ENCODE data around the gene ARHGAP6.
"Not testable (repeated sequence)": the region's sequence is repeated elsewhere in the genome, so short reads cannot be mapped to it uniquely, and the experiment has no call there.

ARHGAP6 gene

GRCh38 chrX:11257711-11258110 lies 408.0 kb downstream of the ARHGAP6 start:
- no peak for DNase-seq (ENCODE audit: extremely low read depth, low read depth)
- no peak for TF ChIP-seq CTCF (IDR thresholded peaks at IDR 0.05; ENCODE audit: low read depth, low read length)

GRCh38 chrX:11257290-11257689 lies 408.4 kb downstream of the ARHGAP6 start:
- DNase-seq (ENCODE audit: extremely low read depth, low read depth), result no peak
- TF ChIP-seq CTCF (IDR thresholded peaks at IDR 0.05; ENCODE audit: low read depth, low read length), result no peak

GRCh38 chrX:11254417-11255109 lies 411.2 kb downstream of the ARHGAP6 start:
- DNase-seq (ENCODE audit: extremely low read depth, low read depth), result no peak

GRCh38 chrX:11244636-11245035 lies 421.1 kb downstream of the ARHGAP6 start:
- DNase-seq (ENCODE audit: extremely low read depth, low read depth), result no peak
- no peak for TF ChIP-seq CTCF (IDR thresholded peaks at IDR 0.05; ENCODE audit: low read depth, low read length)

More at GRCh38 chrX:11254417-11255109, 411.2 kb downstream of the ARHGAP6 start:
- no peak for TF ChIP-seq CTCF (IDR thresholded peaks at IDR 0.05; ENCODE audit: low read depth, low read length)

- DNase-seq (ENCODE audit: extremely low read depth, low read depth), result no peak
- no peak for TF ChIP-seq CTCF (IDR thresholded peaks at IDR 0.05; ENCODE audit: low read depth, low read length)
Observed at GRCh38 chrX:11242704-11243103, 423.0 kb downstream of the ARHGAP6 start.

GRCh38 chrX:11241720-11242119 lies 424.0 kb downstream of the ARHGAP6 start:
- TF ChIP-seq CTCF (IDR thresholded peaks at IDR 0.05; ENCODE audit: low read depth, low read length), result no peak
- DNase-seq (ENCODE audit: extremely low read depth, low read depth), result no peak

GRCh38 chrX:11239230-11239629 lies 426.5 kb downstream of the ARHGAP6 start:
- no peak for DNase-seq (ENCODE audit: extremely low read depth, low read depth)
- TF ChIP-seq CTCF (IDR thresholded peaks at IDR 0.05; ENCODE audit: low read depth, low read length), result no peak

- not testable (repeated sequence) for DNase-seq (ENCODE audit: extremely low read depth, low read depth)
Observed at GRCh38 chrX:11235377-11235776, 430.3 kb downstream of the ARHGAP6 start.
